ENCODE measurements around the gene SNCB. TPM values are rescaled to one million over a fixed set of nuclear protein-coding genes. Genes with fewer than 3 reads are reported as not detected.

The SNCB gene
- total RNA-seq, 1 donor from 2014 or later = not detected

DNA sequence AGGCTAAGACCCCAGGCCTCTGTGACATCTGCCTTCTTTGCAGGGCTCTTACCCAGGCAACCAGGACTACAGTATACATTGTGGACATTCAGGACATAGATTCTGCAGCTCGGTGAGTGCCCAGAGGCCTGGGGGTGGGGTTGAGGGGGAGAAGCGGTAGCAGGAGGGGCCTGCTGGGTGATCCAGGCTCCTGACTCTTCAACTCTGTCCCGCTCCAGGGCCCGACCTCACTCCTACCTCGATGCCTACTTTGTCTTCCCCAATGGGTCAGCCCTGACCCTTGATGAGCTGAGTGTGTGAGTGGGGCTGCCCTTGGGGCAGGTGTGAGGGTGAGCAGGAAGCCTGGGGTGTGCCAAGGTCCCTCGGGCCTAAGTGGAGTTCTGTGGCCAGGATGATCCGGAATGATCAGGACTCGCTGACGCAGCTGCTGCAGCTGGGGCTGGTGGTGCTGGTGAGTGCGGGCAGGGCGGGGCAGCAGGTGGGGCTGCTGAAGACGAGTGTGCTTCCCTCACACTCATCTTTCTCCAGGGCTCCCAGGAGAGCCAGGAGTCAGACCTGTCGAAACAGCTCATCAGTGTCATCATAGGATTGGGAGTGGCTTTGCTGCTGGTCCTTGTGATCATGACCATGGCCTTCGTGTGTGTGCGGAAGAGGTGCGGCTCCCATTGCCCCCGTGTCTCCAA lies 40.2 kb downstream of the SNCB start:
- Histone ChIP-seq H3K4me3 (ENCODE audit: low read depth, low read length) (no peak overlapping the region), H3K27me3 (ENCODE audit: control insufficient read depth, insufficient read depth, low read length) (no peaks in the 10 kb centered on the region), H3K36me3 (ENCODE audit: control insufficient read depth, insufficient read depth, low read length) (no peaks in the 10 kb centered on the region)
- FAIRE-seq (no peak), DNase-seq (ENCODE audit: low read depth) (no peak)
- TF ChIP-seq, protein P1, sequence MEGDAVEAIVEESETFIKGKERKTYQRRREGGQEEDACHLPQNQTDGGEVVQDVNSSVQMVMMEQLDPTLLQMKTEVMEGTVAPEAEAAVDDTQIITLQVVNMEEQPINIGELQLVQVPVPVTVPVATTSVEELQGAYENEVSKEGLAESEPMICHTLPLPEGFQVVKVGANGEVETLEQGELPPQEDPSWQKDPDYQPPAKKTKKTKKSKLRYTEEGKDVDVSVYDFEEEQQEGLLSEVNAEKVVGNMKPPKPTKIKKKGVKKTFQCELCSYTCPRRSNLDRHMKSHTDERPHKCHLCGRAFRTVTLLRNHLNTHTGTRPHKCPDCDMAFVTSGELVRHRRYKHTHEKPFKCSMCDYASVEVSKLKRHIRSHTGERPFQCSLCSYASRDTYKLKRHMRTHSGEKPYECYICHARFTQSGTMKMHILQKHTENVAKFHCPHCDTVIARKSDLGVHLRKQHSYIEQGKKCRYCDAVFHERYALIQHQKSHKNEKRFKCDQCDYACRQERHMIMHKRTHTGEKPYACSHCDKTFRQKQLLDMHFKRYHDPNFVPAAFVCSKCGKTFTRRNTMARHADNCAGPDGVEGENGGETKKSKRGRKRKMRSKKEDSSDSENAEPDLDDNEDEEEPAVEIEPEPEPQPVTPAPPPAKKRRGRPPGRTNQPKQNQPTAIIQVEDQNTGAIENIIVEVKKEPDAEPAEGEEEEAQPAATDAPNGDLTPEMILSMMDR (IDR thresholded peaks at IDR 0.05; ENCODE audit: insufficient read depth, low read length, severe bottlenecking) = no peak

DNA sequence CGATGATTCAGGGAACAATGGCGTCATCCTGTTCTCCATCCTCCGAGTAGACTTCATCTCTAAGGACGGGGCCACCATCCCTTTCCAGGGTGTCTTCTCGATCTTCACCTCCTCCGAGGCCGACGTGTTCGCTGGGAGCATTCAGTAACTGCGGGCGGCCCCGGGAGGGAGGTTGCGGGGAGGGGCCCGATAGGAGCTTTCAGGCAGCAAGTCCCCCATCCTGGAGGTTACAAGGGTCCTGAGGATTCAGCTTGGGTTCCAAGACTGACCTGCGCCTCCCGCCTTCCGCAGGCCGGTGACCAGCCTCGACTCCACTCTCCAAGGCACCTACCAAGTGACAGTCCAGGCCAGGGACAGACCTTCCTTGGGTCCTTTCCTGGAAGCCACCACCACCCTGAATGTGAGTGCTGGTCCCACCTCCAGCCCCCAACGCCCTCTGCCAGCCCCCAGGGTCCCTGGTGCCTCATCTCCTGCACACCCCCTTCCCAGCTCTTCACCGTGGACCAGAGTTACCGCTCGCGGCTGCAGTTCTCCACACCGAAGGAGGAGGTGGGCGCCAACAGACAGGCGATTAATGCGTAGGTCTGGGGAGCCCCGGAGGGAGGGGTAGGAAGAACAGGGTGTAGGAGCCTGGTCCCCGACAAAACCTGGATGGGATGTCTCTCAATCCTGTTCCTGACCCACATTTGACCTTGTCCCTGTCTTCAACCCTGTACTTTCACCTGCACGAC lies 41.1 kb downstream of the SNCB start:
- TF ChIP-seq, protein P1 (IDR thresholded peaks at IDR 0.05; ENCODE audit: insufficient read depth, low read length, severe bottlenecking) = no peak
- no peaks in the 10 kb centered on the region for H3K36me3 ChIP-seq (ENCODE audit: control insufficient read depth, insufficient read depth, low read length)
- no peak for FAIRE-seq
- DNase-seq (ENCODE audit: low read depth) = no peak
- H3K4me3 ChIP-seq (ENCODE audit: low read depth, low read length) = no peak overlapping the region
- no peaks in the 10 kb centered on the region for H3K27me3 ChIP-seq (ENCODE audit: control insufficient read depth, insufficient read depth, low read length)

DNA sequence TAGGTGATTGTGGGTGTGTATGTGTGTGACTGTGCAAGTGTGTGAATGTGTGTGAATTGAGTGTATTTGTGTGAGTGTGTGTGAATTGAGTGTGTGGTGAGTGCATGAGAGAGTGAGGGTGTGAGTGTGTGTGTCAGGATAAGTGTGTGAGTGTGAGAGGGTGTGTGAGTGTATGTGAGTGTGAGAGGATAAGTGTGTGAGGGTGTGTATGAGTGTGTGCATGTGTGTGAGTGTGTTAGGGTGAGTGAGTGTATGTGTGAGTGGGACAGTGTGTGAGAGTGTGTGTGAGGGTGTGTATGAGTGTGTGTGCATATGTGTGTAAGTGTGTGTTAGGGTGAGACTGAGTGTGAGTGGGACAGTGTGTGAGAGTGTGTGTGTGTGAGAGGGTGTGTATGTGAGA lies 42.0 kb downstream of the SNCB start:
- peak; percentile 43 for FAIRE-seq
- Histone ChIP-seq H3K27me3 (ENCODE audit: control insufficient read depth, insufficient read depth, low read length) (no peaks in the 10 kb centered on the region), H3K36me3 (ENCODE audit: control insufficient read depth, insufficient read depth, low read length) (no peaks in the 10 kb centered on the region), H3K4me3 (ENCODE audit: low read depth, low read length) (no peak overlapping the region)
- TF ChIP-seq, protein P1 (IDR thresholded peaks at IDR 0.05; ENCODE audit: insufficient read depth, low read length, severe bottlenecking) = no peak
- DNase-seq (ENCODE audit: low read depth) = no peak

DNA sequence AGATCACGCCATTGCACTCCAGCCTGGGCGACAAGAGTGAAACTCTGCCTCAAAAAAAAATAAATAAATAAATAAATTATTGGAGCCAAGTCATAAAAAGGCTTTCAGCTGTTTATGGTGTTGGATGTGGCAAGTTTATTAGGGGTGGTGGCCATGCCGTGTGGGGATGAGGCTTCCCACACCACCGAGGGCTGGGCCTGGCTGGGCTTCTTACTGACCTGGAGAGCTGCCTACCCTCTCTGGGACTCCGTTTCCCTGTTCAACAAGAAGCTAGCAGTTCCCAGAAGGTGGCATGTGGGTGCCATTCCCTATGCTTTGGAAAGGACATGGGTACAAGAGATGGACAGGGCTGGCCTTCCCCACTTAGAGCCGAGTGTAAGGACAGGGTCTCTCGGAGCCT lies 42.9 kb downstream of the SNCB start:
- TF ChIP-seq, protein P1 (IDR thresholded peaks at IDR 0.05; ENCODE audit: insufficient read depth, low read length, severe bottlenecking) = no peak
- DNase-seq (ENCODE audit: low read depth) (no peak), FAIRE-seq (no peak)
- Histone ChIP-seq H3K27me3 (ENCODE audit: control insufficient read depth, insufficient read depth, low read length) (no peaks in the 10 kb centered on the region), H3K4me3 (ENCODE audit: low read depth, low read length) (no peak overlapping the region), H3K36me3 (ENCODE audit: control insufficient read depth, insufficient read depth, low read length) (no peaks in the 10 kb centered on the region)

DNA sequence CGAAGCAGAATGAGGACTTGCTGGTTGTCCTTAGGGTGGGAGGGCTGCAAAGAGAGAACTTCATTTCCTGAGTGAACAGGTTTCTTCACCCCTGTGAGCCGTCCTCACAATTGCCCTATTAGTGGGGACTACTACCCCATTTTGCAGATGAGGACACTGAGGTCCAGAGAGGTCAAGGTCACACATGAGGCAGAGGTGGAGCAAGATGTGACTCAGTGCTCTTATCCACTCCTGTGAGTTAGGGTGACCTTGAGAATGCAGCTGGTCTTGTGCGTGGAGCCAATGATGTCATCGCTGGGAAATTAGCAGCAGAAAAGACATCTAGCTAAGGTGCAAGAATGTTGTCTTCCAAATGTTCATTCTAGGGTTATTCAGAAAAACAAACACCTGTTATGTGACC lies 47.3 kb downstream of the SNCB start:
- Histone ChIP-seq H3K36me3 (ENCODE audit: control insufficient read depth, insufficient read depth, low read length) (no peaks in the 10 kb centered on the region), H3K27me3 (ENCODE audit: control insufficient read depth, insufficient read depth, low read length) (no peaks in the 10 kb centered on the region), H3K4me3 (ENCODE audit: low read depth, low read length) (no peak overlapping the region)
- no peak for DNase-seq (ENCODE audit: low read depth)
- FAIRE-seq = no peak
- TF ChIP-seq, protein P1 (IDR thresholded peaks at IDR 0.05; ENCODE audit: insufficient read depth, low read length, severe bottlenecking) = no peak
